Endothelial cell of umbilical vein (primary cell): Measurements from ENCODE around the gene ARHGAP42. TPM values are rescaled to one million over a fixed set of nuclear protein-coding genes. Genes with fewer than 3 reads are reported as not detected.

Experiments
- BruUV-seq: library from RNA; stranded (reverse); fragments of 400-500 nt; replicated peaks from 2 replicates; lab custom pipeline; 2021; lab: Mats Ljungman, UMichigan
- CTCF ChIA-PET: fragments of 300-600, 350-600 bp; sonication (Branson Sonifier 250); formaldehyde crosslinking; loops from one replicate; lab custom pipeline; 2021; ENCODE audit warnings: antibody characterized with exemption, inconsistent platforms; lab: Charles Lee
- POLR2A ChIA-PET: fragments of 300-600, 350-600 bp; sonication (Branson Sonifier 250); formaldehyde crosslinking; loops from one replicate; lab custom pipeline; 2021; ENCODE audit warnings: antibody characterized with exemption, inconsistent platforms; lab: Charles Lee
- DNase-seq: peaks from one replicate; pipeline ENCODE4 v3.0.0-alpha.2; 2011; ENCODE audit warnings: low read depth, low spot score
- FAIRE-seq: peaks from 2 replicates; lab custom pipeline; 2011; peaks lifted over from hg19 to GRCh38; lab: Jason Lieb, UNC
- H2AFZ ChIP-seq: 2 replicates; pipeline ENCODE4 v1.6.0; 2012; ENCODE audit warnings: low read depth, low read length, control low read depth, inconsistent platforms
- H3K27ac ChIP-seq: 2 replicates; pipeline ENCODE4 v1.5.1; 2011; ENCODE audit warnings: low read depth, mild to moderate bottlenecking, control low read depth, low read length, moderate library complexity; ENCODE audit not compliant: insufficient read depth
- H3K27me3 ChIP-seq, 2 experiments: 2 replicates each; pipeline versions ENCODE4 v1.6.0 to v1.6.1; 2011; ENCODE audit warnings: low read length in 2 of 2, mixed read lengths in 1 of 2; ENCODE audit not compliant: control insufficient read depth in 2 of 2, insufficient read depth in 2 of 2
- H3K36me3 ChIP-seq, 2 experiments: 2 replicates in 1 of 2; 3 replicates in 1 of 2; pipeline ENCODE4 v1.5.1; 2011; ENCODE audit warnings: low read length in 2 of 2, mild to moderate bottlenecking in 1 of 2, moderate library complexity in 1 of 2; ENCODE audit not compliant: control insufficient read depth in 2 of 2, insufficient read depth in 2 of 2; ENCODE audit errors: extremely low read depth in 1 of 2
- H3K4me1 ChIP-seq: 3 replicates; pipeline ENCODE4 v1.5.1; 2011; ENCODE audit warnings: mild to moderate bottlenecking, low read length; ENCODE audit not compliant: control insufficient read depth, insufficient read depth; ENCODE audit errors: extremely low read depth
- H3K4me2 ChIP-seq: 2 replicates; pipeline ENCODE4 v1.6.1; 2011; ENCODE audit warnings: low read length, control low read depth, mixed read lengths; ENCODE audit not compliant: insufficient read depth
- H3K4me3 ChIP-seq, 3 experiments: fragments of 200-600 bp in 1 of 3; sonication (generic), shearing (Covaris generic) in 1 of 3; replicated peaks in 1 of 3; 2 replicates each; pipeline ENCODE4 v1.5.1; 2011 to 2016; ENCODE audit warnings: control low read depth in 3 of 3, low read length in 3 of 3, mild to moderate bottlenecking in 2 of 3, inconsistent platforms in 1 of 3, low read depth in 1 of 3, moderate library complexity in 1 of 3; ENCODE audit not compliant: insufficient read depth in 1 of 3
- H3K79me2 ChIP-seq: 2 replicates; pipeline ENCODE4 v1.6.0; 2012; ENCODE audit warnings: low read length, inconsistent platforms; ENCODE audit not compliant: control insufficient read depth, insufficient read depth
- H3K9ac ChIP-seq: replicated peaks from 2 replicates; pipeline ENCODE3; 2011; ENCODE audit warnings: low read length, control low read depth; ENCODE audit not compliant: insufficient read depth; ENCODE audit errors: extremely low read depth
- H3K9me1 ChIP-seq: replicated peaks from 3 replicates; pipeline ENCODE4 v1.6.0; 2011; ENCODE audit warnings: mild to moderate bottlenecking, low read length; ENCODE audit not compliant: control insufficient read depth, insufficient read depth; ENCODE audit errors: extremely low read depth
- H3K9me3 ChIP-seq: replicated peaks from 2 replicates; pipeline ENCODE4 v1.5.1; 2012; ENCODE audit warnings: low read length, inconsistent platforms; ENCODE audit not compliant: control insufficient read depth, insufficient read depth
- H4K20me1 ChIP-seq: replicated peaks from 2 replicates; pipeline ENCODE3; 2011; ENCODE audit warnings: mild to moderate bottlenecking, low read length; ENCODE audit not compliant: control insufficient read depth, insufficient read depth; ENCODE audit errors: extremely low read depth
- CTCF ChIP-seq, 2 donors: IDR thresholded peaks; 1 replicate in 1 of 2; 2 replicates in 1 of 2; pipeline ENCODE4 v1.5.1; 2011; ENCODE audit warnings: low read length in 2 of 2, mild to moderate bottlenecking in 2 of 2, moderate library complexity in 2 of 2, control low read depth in 1 of 2, inconsistent platforms in 1 of 2, low read depth in 1 of 2; ENCODE audit not compliant: insufficient read depth in 1 of 2; ENCODE audit errors: extremely low read depth in 1 of 2
- EZH2 ChIP-seq: IDR thresholded peaks from 2 replicates; pipeline ENCODE4 v1.6.1; 2012; ENCODE audit warnings: borderline replicate concordance, low read depth, mild to moderate bottlenecking, moderate library complexity, low read length, inconsistent platforms; ENCODE audit not compliant: severe bottlenecking
- FOS ChIP-seq: IDR thresholded peaks from 2 replicates; pipeline ENCODE4 v1.6.1; 2011; ENCODE audit warnings: mild to moderate bottlenecking, low read length, moderate library complexity, borderline replicate concordance; ENCODE audit not compliant: insufficient read depth
- GATA2 ChIP-seq: IDR thresholded peaks from 2 replicates; pipeline ENCODE4 v1.7.0; 2011; ENCODE audit warnings: low read depth, mild to moderate bottlenecking, moderate library complexity, mixed read lengths, low read length; ENCODE audit not compliant: insufficient read length, insufficient read depth
- JUN ChIP-seq: IDR thresholded peaks from 2 replicates; pipeline ENCODE4 v1.6.1; 2011; ENCODE audit warnings: borderline replicate concordance, low read depth; ENCODE audit not compliant: insufficient read length, insufficient read depth
- MAX ChIP-seq: IDR thresholded peaks from 2 replicates; pipeline ENCODE4 v1.6.1; 2011; ENCODE audit not compliant: insufficient read depth, insufficient read length
- MYC ChIP-seq: IDR thresholded peaks from one replicate; pipeline ENCODE4 v1.6.1; 2011; ENCODE audit warnings: mild to moderate bottlenecking, low read depth, low read length
- POLR2A ChIP-seq: IDR thresholded peaks from 2 replicates; pipeline ENCODE4 v1.6.1; 2012; ENCODE audit warnings: low read depth, mild to moderate bottlenecking, control low read depth, low read length
- POLR2AphosphoS5 ChIP-seq: IDR thresholded peaks from 2 replicates; pipeline ENCODE4 v1.6.1; 2012; ENCODE audit warnings: low read depth, mild to moderate bottlenecking, control low read depth, low read length, moderate library complexity; ENCODE audit not compliant: insufficient read depth
- dilution Hi-C: fragments of 300-500 bp; cut with MboI; formaldehyde crosslinking; loops from one replicate; pipeline ENCODE4 v1.15.0; 2019; ENCODE audit warnings: low sequenced_read_pairs; ENCODE audit not compliant: extremely low pct_ligation_motif_present
- intact Hi-C: fragments of 100-400 bp; cut with micrococcal nuclease; formaldehyde crosslinking; loops from one replicate; pipeline ENCODE4 v1.10.0; 2022
- polyA plus RNA-seq, 4 experiments: library from polyadenylated mRNA; depleted of rRNA in 3 of 4; stranded (reverse) in 3 of 4; unstranded in 1 of 4; fragments of >200 nt; gene quantifications; 2 replicates each; pipeline versions ENCODE4 v1.2.1 to v1.2.3, GENCODE V29; 2011 to 2012; ENCODE audit warnings: missing spikeins in 1 of 4
- total RNA-seq: library from RNA; stranded (reverse); gene quantifications from 2 replicates; pipeline ENCODE4 v1.2.3, GENCODE V29; 2021

Gene ARHGAP42
- total and polyA plus RNA-seq, 2 donors (not counting 3 experiments of a cell fraction or from before 2014, with no cell fraction given), result 1.8 to 2.4 TPM

- Histone ChIP-seq H4K20me1 (no peaks in the 10 kb centered on the region), H3K4me2 (no peak overlapping the region), H3K9me1 (no peaks in the 10 kb centered on the region), H3K27me3 (no peaks in the 10 kb centered on the region), H3K9me3 (no peaks in the 10 kb centered on the region), H3K79me2 (no peaks in the 10 kb centered on the region), H3K4me1 (no peaks in the 10 kb centered on the region), H3K27ac (no peak overlapping the region), H3K9ac (no peak overlapping the region), H3K36me3 (no peaks in the 10 kb centered on the region), H2AFZ (no peak overlapping the region), H3K4me3 (no peak overlapping the region)
- intact Hi-C loops, result no loop called here
- DNase-seq (no peak), FAIRE-seq (no peak)
- dilution Hi-C loops, result no loop called here
- ChIA-PET CTCF (no interaction called here), POLR2A (no interaction called here)
- no peak for TF ChIP-seq EZH2
- TF ChIP-seq POLR2AphosphoS5, result no peak
- no peak for TF ChIP-seq FOS
- no peak for TF ChIP-seq CTCF (IDR thresholded peaks at IDR 0.05; ENCODE audit: extremely low read depth in 1 of 2, insufficient read depth in 1 of 2, low read depth in 1 of 2, low read length in 2 of 2)
- no TSS peak for BruUV-seq
These were observed 341.6 kb downstream of the ARHGAP42 start for GRCh38 chr11:101028644-101029043.

- no peaks in the 10 kb centered on the region for H4K20me1 ChIP-seq
- POLR2A ChIA-PET, result no interaction called here
- H3K79me2 ChIP-seq, result no peaks in the 10 kb centered on the region
- no TSS peak for BruUV-seq
- H2AFZ ChIP-seq, result no peak overlapping the region
- FAIRE-seq, result no peak
- no peaks in the 10 kb centered on the region for H3K27me3 ChIP-seq
- H3K9me1 ChIP-seq, result no peaks in the 10 kb centered on the region
- TF ChIP-seq CTCF (IDR thresholded peaks at IDR 0.05; ENCODE audit: extremely low read depth in 1 of 2, insufficient read depth in 1 of 2, low read depth in 1 of 2, low read length in 2 of 2) (no peak), EZH2 (no peak), POLR2AphosphoS5 (no peak), JUN (no peak), MAX (no peak), POLR2A (no peak), FOS (no peak), MYC (no peak), GATA2 (no peak)
- no peaks in the 10 kb centered on the region for H3K36me3 ChIP-seq
- no peaks in the 10 kb centered on the region for H3K9me3 ChIP-seq
- H3K27ac ChIP-seq, result no peak overlapping the region
- CTCF ChIA-PET, result no interaction called here
- no peak overlapping the region for H3K9ac ChIP-seq
- DNase-seq, result no peak
- no peak overlapping the region for H3K4me2 ChIP-seq
- intact Hi-C loops (no loop called here), dilution Hi-C loops (no loop called here)
- H3K4me3 ChIP-seq, result no peak overlapping the region
- H3K4me1 ChIP-seq, result no peaks in the 10 kb centered on the region
These were observed 342.9 kb downstream of the ARHGAP42 start for GRCh38 chr11:101030015-101030414.
